ENCODE data around the gene LY6G6D. TPM values are rescaled to one million over a fixed set of nuclear protein-coding genes. Genes with fewer than 3 reads are reported as not detected.

Gene LY6G6D
- total and polyA plus RNA-seq, 2 of the 13 experiments (the other 11 are each of a cell fraction or from before 2014, with no cell fraction given) = not detected

DNA sequence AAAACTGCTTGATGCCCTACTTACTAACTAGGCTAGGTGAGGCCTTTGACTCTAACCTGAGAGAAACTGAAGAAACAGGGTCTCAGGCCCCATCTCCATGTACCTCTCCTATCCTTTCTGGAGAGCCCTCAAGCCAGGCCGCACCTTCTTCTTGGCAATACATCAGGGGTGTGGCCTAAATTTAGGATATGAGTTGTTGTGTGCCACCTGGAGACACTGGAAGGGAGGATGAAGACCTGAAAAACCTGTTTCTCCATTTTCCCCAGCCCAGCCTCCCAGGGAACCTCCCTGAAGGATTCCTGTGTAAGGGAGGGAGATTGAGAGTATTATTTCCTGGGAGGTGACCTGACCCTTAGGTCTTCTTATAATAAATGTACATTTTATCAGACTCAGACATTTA, 3.1 kb downstream of the LY6G6D start:
- H3K27ac ChIP-seq (ENCODE audit: extremely low read length, insufficient read depth, low read length) = no peak overlapping the region
- H2AFZ ChIP-seq (ENCODE audit: low read length) = no peak overlapping the region
- no peak overlapping the region for H3K4me3 ChIP-seq (replicated peaks in 1 of 3; ENCODE audit: insufficient read depth in 1 of 3, low read depth in 2 of 3, low read length in 3 of 3)
- H3K4me1 ChIP-seq (ENCODE audit: insufficient read depth, low read length) = peaks cover 22% of the 10 kb centered on the region
- FAIRE-seq = no peak
- no peak for ATAC-seq
- WGBS (ENCODE audit: low lambda C conversion rate) = 40% methylated on average over 1 of the region's 1 CpG
- H3K79me2 ChIP-seq (ENCODE audit: insufficient read depth, low read length) = no peaks in the 10 kb centered on the region
- no TSS peak for BruUV-seq (replicated peaks)
- intact Hi-C loops (cut with micrococcal nuclease; ENCODE audit: unreplicated experiment) = loop anchor here (5.0 kb wide), 1 partner anchor 36 kb away; the partner anchor contains the start of gene LY6G5C
- TF ChIP-seq RFXAP (CRISPR knock-in tag; IDR thresholded peaks at IDR 0.05; ENCODE audit: borderline replicate concordance) (no peak), EEA1 (CRISPR knock-in tag; IDR thresholded peaks at IDR 0.05; ENCODE audit: borderline replicate concordance) (no peak), GTF3A (CRISPR knock-in tag; conservative IDR thresholded peaks at IDR 0.05) (no peak), ATM (IDR thresholded peaks at IDR 0.05; ENCODE audit: borderline replicate concordance) (no peak), ZNF354B (CRISPR knock-in tag; IDR thresholded peaks at IDR 0.05) (no peak), NFE2 (CRISPR knock-in tag; IDR thresholded peaks at IDR 0.05) (no peak), KLF6 (CRISPR knock-in tag; IDR thresholded peaks at IDR 0.05) (no peak), SIN3A (IDR thresholded peaks at IDR 0.05; ENCODE audit: borderline replicate concordance, low read depth, low read length) (no peak), ZFP1 (CRISPR knock-in tag; IDR thresholded peaks at IDR 0.05) (no peak), ZNF605 (CRISPR knock-in tag; IDR thresholded peaks at IDR 0.05) (no peak), EED (CRISPR knock-in tag; IDR thresholded peaks at IDR 0.05) (no peak), ZMYM4 (CRISPR knock-in tag; IDR thresholded peaks at IDR 0.05) (no peak), EZH2 (conservative IDR thresholded peaks at IDR 0.05; ENCODE audit: low read depth, low read length) (no peak), RNF2 (conservative IDR thresholded peaks at IDR 0.05; ENCODE audit: low read depth) (no peak), ZNF883 (CRISPR knock-in tag; IDR thresholded peaks at IDR 0.05; ENCODE audit: not compliant biosample characterization) (no peak), ZNF160 (CRISPR knock-in tag; IDR thresholded peaks at IDR 0.05) (no peak), SP4 (CRISPR knock-in tag; IDR thresholded peaks at IDR 0.05) (no peak), MEIS2 (CRISPR knock-in tag; IDR thresholded peaks at IDR 0.05) (no peak)
- TF ChIP-seq, protein P1, sequence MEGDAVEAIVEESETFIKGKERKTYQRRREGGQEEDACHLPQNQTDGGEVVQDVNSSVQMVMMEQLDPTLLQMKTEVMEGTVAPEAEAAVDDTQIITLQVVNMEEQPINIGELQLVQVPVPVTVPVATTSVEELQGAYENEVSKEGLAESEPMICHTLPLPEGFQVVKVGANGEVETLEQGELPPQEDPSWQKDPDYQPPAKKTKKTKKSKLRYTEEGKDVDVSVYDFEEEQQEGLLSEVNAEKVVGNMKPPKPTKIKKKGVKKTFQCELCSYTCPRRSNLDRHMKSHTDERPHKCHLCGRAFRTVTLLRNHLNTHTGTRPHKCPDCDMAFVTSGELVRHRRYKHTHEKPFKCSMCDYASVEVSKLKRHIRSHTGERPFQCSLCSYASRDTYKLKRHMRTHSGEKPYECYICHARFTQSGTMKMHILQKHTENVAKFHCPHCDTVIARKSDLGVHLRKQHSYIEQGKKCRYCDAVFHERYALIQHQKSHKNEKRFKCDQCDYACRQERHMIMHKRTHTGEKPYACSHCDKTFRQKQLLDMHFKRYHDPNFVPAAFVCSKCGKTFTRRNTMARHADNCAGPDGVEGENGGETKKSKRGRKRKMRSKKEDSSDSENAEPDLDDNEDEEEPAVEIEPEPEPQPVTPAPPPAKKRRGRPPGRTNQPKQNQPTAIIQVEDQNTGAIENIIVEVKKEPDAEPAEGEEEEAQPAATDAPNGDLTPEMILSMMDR (CRISPR knock-in tag; IDR thresholded peaks at IDR 0.05) = no peak
- TF ChIP-seq, protein P2, sequence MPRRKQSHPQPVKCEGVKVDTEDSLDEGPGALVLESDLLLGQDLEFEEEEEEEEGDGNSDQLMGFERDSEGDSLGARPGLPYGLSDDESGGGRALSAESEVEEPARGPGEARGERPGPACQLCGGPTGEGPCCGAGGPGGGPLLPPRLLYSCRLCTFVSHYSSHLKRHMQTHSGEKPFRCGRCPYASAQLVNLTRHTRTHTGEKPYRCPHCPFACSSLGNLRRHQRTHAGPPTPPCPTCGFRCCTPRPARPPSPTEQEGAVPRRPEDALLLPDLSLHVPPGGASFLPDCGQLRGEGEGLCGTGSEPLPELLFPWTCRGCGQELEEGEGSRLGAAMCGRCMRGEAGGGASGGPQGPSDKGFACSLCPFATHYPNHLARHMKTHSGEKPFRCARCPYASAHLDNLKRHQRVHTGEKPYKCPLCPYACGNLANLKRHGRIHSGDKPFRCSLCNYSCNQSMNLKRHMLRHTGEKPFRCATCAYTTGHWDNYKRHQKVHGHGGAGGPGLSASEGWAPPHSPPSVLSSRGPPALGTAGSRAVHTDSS (CRISPR knock-in tag; conservative IDR thresholded peaks at IDR 0.05) = no peak
- no peak overlapping the region for H3K9ac ChIP-seq (ENCODE audit: insufficient read depth, low read depth, low read length)
- ChIA-PET POLR2A (interaction anchor here (0.8 to 1.6 kb wide), 3 partner anchors 15 to 109 kb away, joined by 3 to 7 read pairs (median 4); partner anchors contain the start of genes ABHD16A and HSPA1B), CTCF (ENCODE audit: low intra/inter-chr PET ratio, low total read pairs) (interaction anchor here (0.9 kb wide), 1 partner anchor 52 kb away, joined by 3 read pairs; no protein-coding TSS in a partner anchor)
- no peaks in the 10 kb centered on the region for H3K9me3 ChIP-seq (ENCODE audit: low read length)
- H3K36me3 ChIP-seq (replicated peaks in 1 of 2; ENCODE audit: control insufficient read depth in 1 of 2, insufficient read depth in 2 of 2, low read length in 2 of 2) = no peaks in the 10 kb centered on the region
- H3K27me3 ChIP-seq (ENCODE audit: control insufficient read depth in 1 of 2, insufficient read depth in 2 of 2, low read length in 2 of 2) = peaks cover 5 to 47% of the 10 kb centered on the region in 2 experiments; a peak in 4 of 5 replicates
- in situ Hi-C loops (cut with HindIII; ENCODE audit: extremely low pct_ligation_motif_present, low pct_unique_long_range_greater_than_20kb) = no loop called here
- H4K20me1 ChIP-seq (ENCODE audit: insufficient read depth, low read length) = no peaks in the 10 kb centered on the region
- no peak overlapping the region for H3K4me2 ChIP-seq (ENCODE audit: low read depth, low read length)
- no peak for DNase-seq (ENCODE audit: low spot score)

Data from HepG2 (cell line).